Right lobe of liver (tissue), 4 donors: Measurements from ENCODE around the gene NRXN2.

Source experiments
- POLR2A ChIP-seq: fragments of 450-650 bp; IDR thresholded peaks from one replicate; pipeline ENCODE4 v1.6.1; 2017; ENCODE audit warnings: antibody characterized with exemption, mild to moderate bottlenecking
- TF ChIP-seq, protein P1 (sequence below), 4 donors: fragments of 200-600 bp in 3 of 4; fragments of 450-650 bp in 1 of 4; IDR thresholded peaks; one replicate each; pipeline versions ENCODE4 v1.5.1 to v1.8.0; 2016 to 2022; ENCODE audit warnings: antibody characterized with exemption in 4 of 4, mild to moderate bottlenecking in 2 of 4
- donor health status: DM: no; HTN: no; CAD: no.
- donor health status: DM: no; HTN: no; CAD: no.
- donor health status: DM: no; HTN: yes; CAD: no.

DNA sequence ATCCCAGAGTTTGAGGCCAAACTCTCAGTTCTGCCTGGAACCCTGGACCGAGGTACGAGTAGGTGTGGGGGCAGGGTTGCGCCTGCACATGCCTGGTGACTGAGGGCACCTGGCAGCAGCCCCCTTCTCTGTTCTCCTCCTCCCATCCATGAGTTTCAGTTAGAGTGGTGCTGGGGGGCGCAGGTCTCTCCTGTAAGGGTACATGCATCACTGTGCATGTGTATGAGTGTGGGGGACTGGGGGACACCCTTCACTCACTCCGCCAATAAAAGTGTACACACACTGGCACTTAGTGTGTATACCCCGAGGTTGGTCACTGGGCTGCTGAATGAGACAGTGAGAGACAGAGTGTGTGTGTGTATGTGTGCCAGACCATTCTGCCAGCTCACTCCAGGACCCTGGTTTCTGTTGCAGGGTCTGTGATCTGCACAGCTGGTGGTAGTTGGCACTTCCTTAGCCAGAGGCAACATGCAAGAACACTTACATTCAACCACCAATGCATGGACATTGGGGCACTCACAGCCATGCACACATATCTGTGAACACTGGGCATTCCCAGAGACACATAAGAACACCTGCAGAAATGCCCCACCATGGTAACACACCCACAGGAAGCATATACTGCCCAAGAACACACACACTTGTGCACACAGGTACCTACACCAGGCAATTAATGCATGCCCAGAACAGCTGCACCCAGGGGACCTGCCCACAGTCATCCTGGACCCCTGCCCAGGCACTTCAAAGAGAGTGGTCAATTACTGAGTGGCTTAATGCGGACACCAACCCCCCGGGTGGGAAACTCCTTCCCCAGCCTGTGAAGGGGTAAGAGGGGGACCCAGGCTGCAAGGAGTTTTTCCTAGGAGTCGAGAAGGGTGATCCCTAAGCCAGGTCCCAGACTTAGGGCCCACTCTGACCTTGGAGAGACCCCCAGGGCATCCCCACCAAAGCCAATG lies 1.2 kb upstream of the NRXN2 start:
- TF ChIP-seq, protein P1, sequence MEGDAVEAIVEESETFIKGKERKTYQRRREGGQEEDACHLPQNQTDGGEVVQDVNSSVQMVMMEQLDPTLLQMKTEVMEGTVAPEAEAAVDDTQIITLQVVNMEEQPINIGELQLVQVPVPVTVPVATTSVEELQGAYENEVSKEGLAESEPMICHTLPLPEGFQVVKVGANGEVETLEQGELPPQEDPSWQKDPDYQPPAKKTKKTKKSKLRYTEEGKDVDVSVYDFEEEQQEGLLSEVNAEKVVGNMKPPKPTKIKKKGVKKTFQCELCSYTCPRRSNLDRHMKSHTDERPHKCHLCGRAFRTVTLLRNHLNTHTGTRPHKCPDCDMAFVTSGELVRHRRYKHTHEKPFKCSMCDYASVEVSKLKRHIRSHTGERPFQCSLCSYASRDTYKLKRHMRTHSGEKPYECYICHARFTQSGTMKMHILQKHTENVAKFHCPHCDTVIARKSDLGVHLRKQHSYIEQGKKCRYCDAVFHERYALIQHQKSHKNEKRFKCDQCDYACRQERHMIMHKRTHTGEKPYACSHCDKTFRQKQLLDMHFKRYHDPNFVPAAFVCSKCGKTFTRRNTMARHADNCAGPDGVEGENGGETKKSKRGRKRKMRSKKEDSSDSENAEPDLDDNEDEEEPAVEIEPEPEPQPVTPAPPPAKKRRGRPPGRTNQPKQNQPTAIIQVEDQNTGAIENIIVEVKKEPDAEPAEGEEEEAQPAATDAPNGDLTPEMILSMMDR (IDR thresholded peaks at IDR 0.05), result no peak
- TF ChIP-seq POLR2A, result no peak
